Measurements from ENCODE around the gene SEC63.

Gene SEC63

DNA sequence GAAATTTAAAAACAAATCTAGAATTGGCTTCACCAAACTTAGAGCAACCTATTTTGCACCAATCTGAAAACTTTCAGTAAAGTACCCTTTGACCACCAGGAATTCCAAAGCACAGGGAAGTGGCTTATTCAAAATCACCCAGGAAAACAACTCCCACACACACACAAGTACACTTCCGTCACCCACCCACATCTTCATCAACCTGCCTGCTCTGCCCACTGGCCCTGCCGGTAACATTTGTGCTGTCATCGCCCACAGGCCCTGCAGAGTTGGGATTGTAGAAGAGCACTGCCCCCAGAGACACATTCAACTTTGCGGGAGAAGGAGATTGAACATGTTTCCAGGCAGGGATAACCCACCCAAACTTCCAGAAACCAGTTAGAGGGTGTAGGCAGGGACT, 114.6 kb downstream of the SEC63 start:
- H3K79me2 ChIP-seq (ENCODE audit: insufficient read depth, low read depth), result no peaks in the 10 kb centered on the region
- no peak overlapping the region for H2AFZ ChIP-seq (ENCODE audit: low read depth)
- H3K27me3 ChIP-seq (ENCODE audit: insufficient read depth, low read depth), result no peaks in the 10 kb centered on the region
- no peak overlapping the region for H3K4me3 ChIP-seq (IDR thresholded peaks at IDR 0.05; ENCODE audit: insufficient read depth, low read depth, low read length)
- H4K20me1 ChIP-seq (ENCODE audit: insufficient read depth), result no peaks in the 10 kb centered on the region
- H3K9ac ChIP-seq, result no peak overlapping the region
- no peaks in the 10 kb centered on the region for H3K4me1 ChIP-seq (ENCODE audit: low read depth, poor library complexity, severe bottlenecking)
- no peak overlapping the region for H3K4me2 ChIP-seq
- TF ChIP-seq, protein P1, sequence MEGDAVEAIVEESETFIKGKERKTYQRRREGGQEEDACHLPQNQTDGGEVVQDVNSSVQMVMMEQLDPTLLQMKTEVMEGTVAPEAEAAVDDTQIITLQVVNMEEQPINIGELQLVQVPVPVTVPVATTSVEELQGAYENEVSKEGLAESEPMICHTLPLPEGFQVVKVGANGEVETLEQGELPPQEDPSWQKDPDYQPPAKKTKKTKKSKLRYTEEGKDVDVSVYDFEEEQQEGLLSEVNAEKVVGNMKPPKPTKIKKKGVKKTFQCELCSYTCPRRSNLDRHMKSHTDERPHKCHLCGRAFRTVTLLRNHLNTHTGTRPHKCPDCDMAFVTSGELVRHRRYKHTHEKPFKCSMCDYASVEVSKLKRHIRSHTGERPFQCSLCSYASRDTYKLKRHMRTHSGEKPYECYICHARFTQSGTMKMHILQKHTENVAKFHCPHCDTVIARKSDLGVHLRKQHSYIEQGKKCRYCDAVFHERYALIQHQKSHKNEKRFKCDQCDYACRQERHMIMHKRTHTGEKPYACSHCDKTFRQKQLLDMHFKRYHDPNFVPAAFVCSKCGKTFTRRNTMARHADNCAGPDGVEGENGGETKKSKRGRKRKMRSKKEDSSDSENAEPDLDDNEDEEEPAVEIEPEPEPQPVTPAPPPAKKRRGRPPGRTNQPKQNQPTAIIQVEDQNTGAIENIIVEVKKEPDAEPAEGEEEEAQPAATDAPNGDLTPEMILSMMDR (conservative IDR thresholded peaks at IDR 0.05; ENCODE audit: low read depth, low read length), result no peak
- H3K27ac ChIP-seq, result no peak overlapping the region
- no peaks in the 10 kb centered on the region for H3K36me3 ChIP-seq (ENCODE audit: insufficient read depth)

DNA sequence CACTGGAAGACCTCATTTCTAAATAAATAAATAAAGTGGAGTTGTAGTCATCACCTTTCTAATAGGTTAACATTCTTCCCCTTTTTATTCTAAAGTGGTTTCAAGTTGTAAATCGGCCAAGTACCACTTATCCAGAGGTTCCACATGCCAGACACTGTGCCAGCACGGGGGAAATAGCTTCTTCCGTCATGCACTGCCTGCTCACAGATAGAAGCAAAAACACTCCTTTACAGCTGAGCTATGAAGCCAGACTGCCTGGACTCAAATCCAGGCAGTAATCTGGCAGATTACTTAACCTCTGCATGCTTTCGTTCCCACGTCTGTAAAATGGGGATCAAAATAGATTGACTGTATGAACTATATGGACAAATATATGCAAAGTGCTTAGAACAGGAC, 116.7 kb downstream of the SEC63 start:
- Histone ChIP-seq H3K36me3 (ENCODE audit: insufficient read depth) (no peaks in the 10 kb centered on the region), H3K4me2 (no peak overlapping the region), H3K9ac (no peak overlapping the region), H3K79me2 (ENCODE audit: insufficient read depth, low read depth) (no peaks in the 10 kb centered on the region), H3K4me3 (IDR thresholded peaks at IDR 0.05; ENCODE audit: insufficient read depth, low read depth, low read length) (no peak overlapping the region), H3K4me1 (ENCODE audit: low read depth, poor library complexity, severe bottlenecking) (no peaks in the 10 kb centered on the region), H3K27me3 (ENCODE audit: insufficient read depth, low read depth) (no peaks in the 10 kb centered on the region), H4K20me1 (ENCODE audit: insufficient read depth) (no peaks in the 10 kb centered on the region), H2AFZ (ENCODE audit: low read depth) (no peak overlapping the region), H3K27ac (no peak overlapping the region)
- TF ChIP-seq, protein P1 (conservative IDR thresholded peaks at IDR 0.05; ENCODE audit: low read depth, low read length), result no peak

DNA sequence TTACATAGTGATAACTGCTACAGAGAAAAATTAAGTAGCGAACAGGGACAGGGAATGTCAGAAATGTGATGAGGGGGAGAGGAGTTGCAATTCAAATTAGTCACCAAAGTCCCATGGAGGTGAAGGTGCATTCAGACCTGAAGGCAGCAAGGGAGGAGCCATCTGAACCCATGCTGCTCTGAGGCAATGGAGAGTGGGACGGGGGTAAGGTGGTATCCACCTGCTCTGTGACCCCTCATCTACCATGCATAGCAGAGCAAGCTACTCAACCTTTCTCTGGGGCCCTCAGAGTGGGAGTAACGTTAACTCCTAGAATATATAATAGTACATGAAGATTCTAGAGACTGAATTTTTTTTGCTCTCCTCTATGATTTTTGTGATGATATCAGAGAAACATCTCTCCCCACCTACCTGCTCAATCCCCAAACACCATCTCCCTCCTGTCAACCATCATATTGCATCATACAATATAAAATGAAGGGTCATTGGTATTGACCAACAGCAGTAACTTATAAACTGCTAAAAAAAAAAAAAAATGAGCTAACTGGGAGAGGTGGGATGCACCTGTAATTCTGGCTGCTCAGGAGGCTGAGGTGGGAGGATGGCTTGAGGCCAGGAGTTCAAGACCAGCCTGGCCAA, 117.3 kb downstream of the SEC63 start:
- H3K27me3 ChIP-seq (ENCODE audit: insufficient read depth, low read depth), result no peaks in the 10 kb centered on the region
- H3K79me2 ChIP-seq (ENCODE audit: insufficient read depth, low read depth), result no peaks in the 10 kb centered on the region
- TF ChIP-seq, protein P1 (conservative IDR thresholded peaks at IDR 0.05; ENCODE audit: low read depth, low read length), result no peak
- H4K20me1 ChIP-seq (ENCODE audit: insufficient read depth), result no peaks in the 10 kb centered on the region
- no peak overlapping the region for H3K9ac ChIP-seq
- no peaks in the 10 kb centered on the region for H3K4me1 ChIP-seq (ENCODE audit: low read depth, poor library complexity, severe bottlenecking)
- H3K36me3 ChIP-seq (ENCODE audit: insufficient read depth), result no peaks in the 10 kb centered on the region
- no peak overlapping the region for H3K4me3 ChIP-seq (IDR thresholded peaks at IDR 0.05; ENCODE audit: insufficient read depth, low read depth, low read length)
- no peak overlapping the region for H3K4me2 ChIP-seq
- H2AFZ ChIP-seq (ENCODE audit: low read depth), result no peak overlapping the region
- no peak overlapping the region for H3K27ac ChIP-seq

DNA sequence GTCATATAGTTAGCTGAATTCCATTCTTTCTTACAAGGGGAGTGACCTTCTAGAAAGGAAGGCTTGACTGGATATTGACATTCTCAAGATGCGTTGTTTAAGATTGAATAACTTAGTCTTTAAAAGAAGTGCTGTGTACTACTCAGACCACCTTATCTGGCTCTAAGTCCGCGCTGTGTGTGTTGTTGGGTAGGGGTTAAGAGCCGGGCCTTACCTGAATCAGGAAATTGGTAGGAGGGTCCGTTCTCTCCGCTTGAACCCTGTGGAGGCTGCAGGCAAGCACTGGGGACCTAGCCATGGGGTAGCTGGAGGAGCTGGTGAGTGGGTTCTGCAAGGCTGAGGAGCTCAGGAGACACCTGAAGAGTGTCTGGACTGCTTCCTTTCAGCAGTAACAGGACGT, 124.9 kb downstream of the SEC63 start:
- no peaks in the 10 kb centered on the region for H3K79me2 ChIP-seq (ENCODE audit: insufficient read depth, low read depth)
- H4K20me1 ChIP-seq (ENCODE audit: insufficient read depth), result no peaks in the 10 kb centered on the region
- TF ChIP-seq, protein P1 (conservative IDR thresholded peaks at IDR 0.05; ENCODE audit: low read depth, low read length), result no peak
- H3K4me2 ChIP-seq, result no peak overlapping the region
- no peaks in the 10 kb centered on the region for H3K36me3 ChIP-seq (ENCODE audit: insufficient read depth)
- H2AFZ ChIP-seq (ENCODE audit: low read depth), result no peak overlapping the region
- no peaks in the 10 kb centered on the region for H3K27me3 ChIP-seq (ENCODE audit: insufficient read depth, low read depth)
- H3K9ac ChIP-seq, result no peak overlapping the region
- no peak overlapping the region for H3K4me3 ChIP-seq (IDR thresholded peaks at IDR 0.05; ENCODE audit: insufficient read depth, low read depth, low read length)
- H3K27ac ChIP-seq, result no peak overlapping the region
- H3K4me1 ChIP-seq (ENCODE audit: low read depth, poor library complexity, severe bottlenecking), result no peaks in the 10 kb centered on the region
